PC-9 (cell line): ENCODE results near the gene MYBPC2. TPM values are rescaled to one million over a fixed set of nuclear protein-coding genes. Genes with fewer than 3 reads are reported as not detected.

Source experiments
- BruUV-seq: library from RNA; stranded (reverse); fragments of 400-500 nt; replicated peaks from 2 replicates; lab custom pipeline; 2021; lab: Mats Ljungman, UMichigan
- CTCF ChIA-PET: fragments of 300-600 bp; sonication (Branson Sonifier 250); formaldehyde crosslinking; loops from one replicate; lab custom pipeline; 2022; ENCODE audit warnings: antibody characterized with exemption; lab: Charles Lee
- POLR2A ChIA-PET: fragments of 300-600 bp; sonication (Branson Sonifier 250); formaldehyde crosslinking; loops from one replicate; lab custom pipeline; 2022; ENCODE audit warnings: antibody characterized with exemption; ENCODE audit not compliant: unreplicated experiment; lab: Charles Lee
- DNase-seq, 2 experiments: peaks; one replicate each; pipeline versions ENCODE4 v3.0.0 to v3.0.0-alpha.2; 2015 to 2022; ENCODE audit warnings: mixed read lengths in 1 of 2
- H2AFZ ChIP-seq: fragments of 200-600 bp; sonication (generic); 2 replicates; pipeline ENCODE4 v1.8.1; 2017; ENCODE audit warnings: antibody characterized with exemption
- H3F3A ChIP-seq: fragments of 200-600 bp; sonication (generic); 2 replicates; pipeline ENCODE4 v1.8.1; 2017; ENCODE audit warnings: antibody characterized with exemption, mild to moderate bottlenecking, low read depth; ENCODE audit not compliant: insufficient read depth
- H3K27ac ChIP-seq: fragments of 200-600 bp; sonication (generic); 2 replicates; pipeline ENCODE4 v1.6.1; 2016; ENCODE audit warnings: mixed run types
- H3K27me3 ChIP-seq: fragments of 200-600 bp; sonication (generic); 2 replicates; pipeline ENCODE4 v1.6.1; 2016; ENCODE audit warnings: low read depth, mixed run types; ENCODE audit not compliant: insufficient read depth
- H3K36me3 ChIP-seq: fragments of 200-600 bp; sonication (generic); 2 replicates; pipeline ENCODE4 v1.6.1; 2016; ENCODE audit warnings: low read depth, mixed run types
- H3K4me1 ChIP-seq: fragments of 200-600 bp; sonication (generic); replicated peaks from 2 replicates; pipeline ENCODE4 v1.6.1; 2016; ENCODE audit warnings: mixed run types; ENCODE audit not compliant: insufficient read depth
- H3K4me2 ChIP-seq: fragments of 200-600 bp; sonication (generic); 2 replicates; pipeline ENCODE4 v1.6.1; 2017; ENCODE audit warnings: mixed run types
- H3K4me3 ChIP-seq: fragments of 200-600 bp; sonication (generic); 2 replicates; pipeline ENCODE4 v1.6.1; 2016; ENCODE audit warnings: mixed run types
- H3K79me2 ChIP-seq: fragments of 200-600 bp; sonication (generic); 2 replicates; pipeline ENCODE4 v1.6.1; 2017; ENCODE audit warnings: low read depth, mixed run types
- H3K9me2 ChIP-seq: fragments of 200-600 bp; sonication (generic); 2 replicates; pipeline ENCODE4 v1.8.1; 2017; ENCODE audit warnings: mild to moderate bottlenecking; ENCODE audit not compliant: insufficient read depth
- H3K9me3 ChIP-seq: fragments of 200-600 bp; sonication (generic); 2 replicates; pipeline ENCODE4 v1.8.1; 2016; ENCODE audit warnings: low read depth; ENCODE audit not compliant: insufficient read depth
- H4K20me1 ChIP-seq: fragments of 200-600 bp; sonication (generic); 2 replicates; pipeline ENCODE4 v1.8.1; 2017; ENCODE audit not compliant: insufficient read depth
- EZH2 ChIP-seq: fragments of 200-600 bp; sonication (generic); IDR thresholded peaks from 2 replicates; pipeline ENCODE4 v1.8.0; 2017; ENCODE audit warnings: antibody characterized with exemption, low read depth
- intact Hi-C: fragments of 100-400 bp; cut with micrococcal nuclease; formaldehyde crosslinking; loops from one replicate; pipeline ENCODE4 v1.10.0; 2022; ENCODE audit not compliant: unreplicated experiment
- total RNA-seq: library from RNA; stranded (reverse); gene quantifications from 2 replicates; pipeline ENCODE4 v1.2.3, GENCODE V29; 2021
- TF ChIP-seq, protein P1 (sequence below): fragments of 200-600 bp; sonication (generic); conservative IDR thresholded peaks from 2 replicates; pipeline ENCODE4 v1.6.1; 2017; ENCODE audit warnings: mixed run types, antibody characterized with exemption, mild to moderate bottlenecking, moderate library complexity

MYBPC2 gene
- total RNA-seq, 1 experiment from 2014 or later = not detected

DNA sequence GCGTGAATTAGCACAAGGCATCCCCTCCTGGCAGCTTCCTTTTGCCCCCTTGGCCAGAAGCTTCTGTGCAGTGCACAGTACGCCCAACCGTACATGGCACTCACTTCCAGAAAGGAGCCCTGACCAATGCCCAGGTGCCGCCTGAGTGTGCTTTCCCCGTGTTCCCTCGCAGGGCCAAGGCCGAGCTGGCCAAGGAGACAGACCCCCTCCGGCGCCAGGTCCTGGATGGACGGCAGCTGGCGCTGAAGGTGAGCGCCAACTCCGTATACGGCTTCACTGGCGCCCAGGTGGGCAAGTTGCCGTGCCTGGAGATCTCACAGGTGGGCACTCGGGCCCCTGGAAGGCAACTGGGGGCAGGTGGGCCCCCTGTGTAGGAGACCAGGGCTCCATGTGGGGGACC lies 23.3 kb upstream of the MYBPC2 start:
- ChIA-PET CTCF (no interaction called here), POLR2A (no interaction called here)
- H3K79me2 ChIP-seq = no peaks in the 10 kb centered on the region
- H3K4me2 ChIP-seq = no peak overlapping the region
- H3K27me3 ChIP-seq = no peaks in the 10 kb centered on the region
- H4K20me1 ChIP-seq = no peaks in the 10 kb centered on the region
- TF ChIP-seq EZH2 = no peak
- TF ChIP-seq, protein P1, sequence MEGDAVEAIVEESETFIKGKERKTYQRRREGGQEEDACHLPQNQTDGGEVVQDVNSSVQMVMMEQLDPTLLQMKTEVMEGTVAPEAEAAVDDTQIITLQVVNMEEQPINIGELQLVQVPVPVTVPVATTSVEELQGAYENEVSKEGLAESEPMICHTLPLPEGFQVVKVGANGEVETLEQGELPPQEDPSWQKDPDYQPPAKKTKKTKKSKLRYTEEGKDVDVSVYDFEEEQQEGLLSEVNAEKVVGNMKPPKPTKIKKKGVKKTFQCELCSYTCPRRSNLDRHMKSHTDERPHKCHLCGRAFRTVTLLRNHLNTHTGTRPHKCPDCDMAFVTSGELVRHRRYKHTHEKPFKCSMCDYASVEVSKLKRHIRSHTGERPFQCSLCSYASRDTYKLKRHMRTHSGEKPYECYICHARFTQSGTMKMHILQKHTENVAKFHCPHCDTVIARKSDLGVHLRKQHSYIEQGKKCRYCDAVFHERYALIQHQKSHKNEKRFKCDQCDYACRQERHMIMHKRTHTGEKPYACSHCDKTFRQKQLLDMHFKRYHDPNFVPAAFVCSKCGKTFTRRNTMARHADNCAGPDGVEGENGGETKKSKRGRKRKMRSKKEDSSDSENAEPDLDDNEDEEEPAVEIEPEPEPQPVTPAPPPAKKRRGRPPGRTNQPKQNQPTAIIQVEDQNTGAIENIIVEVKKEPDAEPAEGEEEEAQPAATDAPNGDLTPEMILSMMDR = no peak
- peaks cover 21% of the 10 kb centered on the region; the same call in 1 of the 2 replicates for H3F3A ChIP-seq
- no peaks in the 10 kb centered on the region for H3K9me2 ChIP-seq
- no peak overlapping the region for H2AFZ ChIP-seq
- H3K4me3 ChIP-seq = no peak overlapping the region
- no peaks in the 10 kb centered on the region for H3K9me3 ChIP-seq
- intact Hi-C loops = no loop called here
- 0 out of 2 replicates have a peak, but pooled peaks cover 15% of the 10 kb centered on the region for H3K36me3 ChIP-seq
- DNase-seq = no peak
- no peak overlapping the region for H3K27ac ChIP-seq
- no peaks in the 10 kb centered on the region for H3K4me1 ChIP-seq
- no TSS peak for BruUV-seq

DNA sequence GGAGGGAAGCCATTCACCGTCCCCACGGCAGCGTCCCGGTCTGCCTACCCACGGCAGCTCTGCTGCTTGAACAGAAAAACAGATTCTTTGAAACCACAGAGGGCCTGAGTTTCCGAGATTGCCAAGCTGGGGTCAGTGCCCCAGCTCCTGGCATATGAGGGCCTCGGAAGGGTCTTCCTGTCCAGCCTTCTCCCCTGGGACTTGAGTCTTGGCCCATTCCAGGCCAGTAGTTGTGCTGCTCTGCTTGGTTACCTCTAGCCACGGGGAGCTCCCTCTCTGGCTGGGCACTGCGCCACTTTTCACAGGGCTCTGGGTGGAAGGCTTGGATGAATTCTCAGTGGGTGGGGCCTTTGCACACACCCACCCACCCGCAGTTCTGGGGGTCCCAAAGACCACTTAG lies 22.6 kb upstream of the MYBPC2 start:
- ChIA-PET POLR2A (no interaction called here), CTCF (no interaction called here)
- BruUV-seq = no TSS peak
- TF ChIP-seq, protein P1 = no peak
- TF ChIP-seq EZH2 = no peak
- Histone ChIP-seq H4K20me1 (no peaks in the 10 kb centered on the region), H3K27me3 (no peaks in the 10 kb centered on the region), H3K9me3 (no peaks in the 10 kb centered on the region), H3K9me2 (no peaks in the 10 kb centered on the region), H3K36me3 (0 out of 2 replicates have a peak, but pooled peaks cover 15% of the 10 kb centered on the region), H2AFZ (no peak overlapping the region), H3K4me1 (no peaks in the 10 kb centered on the region), H3F3A (peaks cover 21% of the 10 kb centered on the region; the same call in 1 of the 2 replicates), H3K27ac (no peak overlapping the region), H3K4me3 (no peak overlapping the region), H3K79me2 (no peaks in the 10 kb centered on the region), H3K4me2 (no peak overlapping the region)
- DNase-seq = no peak
- intact Hi-C loops = no loop called here

DNA sequence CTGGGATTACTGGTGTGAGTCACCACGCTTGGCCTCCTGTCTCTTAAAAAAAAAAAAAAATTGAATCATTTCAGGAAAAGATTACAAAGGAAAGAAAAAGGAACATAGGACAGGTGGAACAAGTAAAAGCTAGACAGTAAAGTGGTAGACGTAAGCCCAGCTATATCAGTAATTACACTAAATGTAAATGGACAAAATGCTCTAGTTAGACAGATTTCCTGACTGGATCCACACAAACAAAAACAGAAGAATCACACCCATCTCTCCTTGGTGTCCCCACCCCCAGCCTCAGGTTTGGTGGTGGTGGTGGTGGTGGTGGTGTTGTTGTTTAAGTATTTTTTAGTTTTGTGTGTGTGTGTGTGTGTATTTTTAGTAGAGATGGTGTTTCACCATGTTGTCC lies 20.3 kb upstream of the MYBPC2 start:
- Histone ChIP-seq H3K79me2 (no peaks in the 10 kb centered on the region), H3K4me2 (no peak overlapping the region), H3F3A (peaks cover 21% of the 10 kb centered on the region; the same call in 1 of the 2 replicates), H4K20me1 (no peaks in the 10 kb centered on the region), H3K9me2 (no peaks in the 10 kb centered on the region), H3K9me3 (no peaks in the 10 kb centered on the region), H3K27ac (no peak overlapping the region), H2AFZ (no peak overlapping the region), H3K27me3 (no peaks in the 10 kb centered on the region), H3K4me1 (no peaks in the 10 kb centered on the region), H3K4me3 (no peak overlapping the region), H3K36me3 (no peaks in the 10 kb centered on the region)
- DNase-seq = no peak
- ChIA-PET CTCF (no interaction called here), POLR2A (no interaction called here)
- TF ChIP-seq, protein P1 = no peak
- TF ChIP-seq EZH2 = no peak
- no TSS peak for BruUV-seq
- intact Hi-C loops = no loop called here
